ENCODE data around the gene CBR1.

CBR1 gene

GRCh38 chr21:36113647-36114428, 44.0 kb downstream of the CBR1 start:
- DNase-seq (ENCODE audit: extremely low spot score): no peak
- no peak for TF ChIP-seq SP1 (IDR thresholded peaks at IDR 0.05)
- no peak for TF ChIP-seq FOXK2 (IDR thresholded peaks at IDR 0.05)
- TF ChIP-seq NFRKB (IDR thresholded peaks at IDR 0.05): no peak
- TF ChIP-seq SUZ12 (IDR thresholded peaks at IDR 0.05): no peak
- TF ChIP-seq ARNT (IDR thresholded peaks at IDR 0.05): no peak
- TF ChIP-seq FOXM1 (IDR thresholded peaks at IDR 0.05; ENCODE audit: borderline replicate concordance): no peak
- no peak for TF ChIP-seq PKNOX1 (IDR thresholded peaks at IDR 0.05)
- no peak for TF ChIP-seq LEF1 (IDR thresholded peaks at IDR 0.05; ENCODE audit: borderline replicate concordance)
- TF ChIP-seq ELF4 (IDR thresholded peaks at IDR 0.05): no peak
- no peak for TF ChIP-seq TARDBP (IDR thresholded peaks at IDR 0.05)
- no peak for TF ChIP-seq L3MBTL2 (conservative IDR thresholded peaks at IDR 0.05)
- TF ChIP-seq BHLHE40 (IDR thresholded peaks at IDR 0.05; ENCODE audit: borderline replicate concordance): no peak
- TF ChIP-seq FOXA1 (IDR thresholded peaks at IDR 0.05): no peak
- TF ChIP-seq HDGF (IDR thresholded peaks at IDR 0.05; ENCODE audit: borderline replicate concordance): no peak
- TF ChIP-seq ZNF384 (IDR thresholded peaks at IDR 0.05): no peak
- TF ChIP-seq CTBP1 (IDR thresholded peaks at IDR 0.05; ENCODE audit: borderline replicate concordance): no peak
- POLR2A ChIA-PET: interaction anchor here (0.9 to 2.9 kb wide), 2 partner anchors 9 to 54 kb away, joined by 3 to 16 read pairs; partner anchors contain the start of gene SETD4

GRCh38 chr21:36115138-36115730, 45.4 kb downstream of the CBR1 start:
- no peak for DNase-seq (ENCODE audit: extremely low spot score)
- ChIA-PET POLR2A (interaction anchor here (1.4 kb wide), 1 partner anchor 20 kb away, joined by 3 read pairs; the partner anchor contains the start of gene CBR3), CTCF (interaction anchor here (0.7 kb wide), 1 partner anchor 45 kb away, joined by 4 read pairs; the partner anchor contains the start of gene CBR1)
- TF ChIP-seq L3MBTL2 (conservative IDR thresholded peaks at IDR 0.05) (no peak), BHLHE40 (IDR thresholded peaks at IDR 0.05; ENCODE audit: borderline replicate concordance) (no peak), FOXA1 (IDR thresholded peaks at IDR 0.05) (no peak), FOXK2 (IDR thresholded peaks at IDR 0.05) (no peak), ZNF384 (IDR thresholded peaks at IDR 0.05) (no peak), SUZ12 (IDR thresholded peaks at IDR 0.05) (no peak), SP1 (IDR thresholded peaks at IDR 0.05) (no peak), ELF4 (IDR thresholded peaks at IDR 0.05) (no peak)

More at GRCh38 chr21:36113647-36114428, 44.0 kb downstream of the CBR1 start:
- CTCF ChIA-PET: interaction anchor here (0.6 to 1.7 kb wide), 7 partner anchors 10 to 602 kb away, joined by 3 to 4 read pairs (median 3); no protein-coding TSS in a partner anchor

- ChIA-PET POLR2A (no interaction called here), CTCF (no interaction called here)
- TF ChIP-seq TARDBP (IDR thresholded peaks at IDR 0.05): no peak
- no peak for TF ChIP-seq CTBP1 (IDR thresholded peaks at IDR 0.05; ENCODE audit: borderline replicate concordance)
- TF ChIP-seq HDGF (IDR thresholded peaks at IDR 0.05; ENCODE audit: borderline replicate concordance): no peak
- TF ChIP-seq FOXA1 (IDR thresholded peaks at IDR 0.05): no peak
- TF ChIP-seq FOXM1 (IDR thresholded peaks at IDR 0.05; ENCODE audit: borderline replicate concordance): no peak
- no peak for TF ChIP-seq ARNT (IDR thresholded peaks at IDR 0.05)
- TF ChIP-seq LEF1 (IDR thresholded peaks at IDR 0.05; ENCODE audit: borderline replicate concordance): no peak
- no peak for TF ChIP-seq FOXK2 (IDR thresholded peaks at IDR 0.05)
- TF ChIP-seq BHLHE40 (IDR thresholded peaks at IDR 0.05; ENCODE audit: borderline replicate concordance): no peak
- no peak for TF ChIP-seq ELF4 (IDR thresholded peaks at IDR 0.05)
- no peak for TF ChIP-seq SUZ12 (IDR thresholded peaks at IDR 0.05)
- no peak for TF ChIP-seq PKNOX1 (IDR thresholded peaks at IDR 0.05)
- TF ChIP-seq ZNF384 (IDR thresholded peaks at IDR 0.05): no peak
- TF ChIP-seq L3MBTL2 (conservative IDR thresholded peaks at IDR 0.05): no peak
- no peak for TF ChIP-seq SP1 (IDR thresholded peaks at IDR 0.05)
- no peak for TF ChIP-seq NFRKB (IDR thresholded peaks at IDR 0.05)
- no peak for DNase-seq (ENCODE audit: extremely low spot score)
Observed at GRCh38 chr21:36117286-36117741, 47.5 kb downstream of the CBR1 start.

- TF ChIP-seq FOXM1 (IDR thresholded peaks at IDR 0.05; ENCODE audit: borderline replicate concordance) (no peak), HDGF (IDR thresholded peaks at IDR 0.05; ENCODE audit: borderline replicate concordance) (no peak), TARDBP (IDR thresholded peaks at IDR 0.05) (no peak), SUZ12 (IDR thresholded peaks at IDR 0.05) (no peak), ARNT (IDR thresholded peaks at IDR 0.05) (no peak), BHLHE40 (IDR thresholded peaks at IDR 0.05; ENCODE audit: borderline replicate concordance) (no peak)
- CTCF ChIA-PET: no interaction called here
- no peak for DNase-seq (ENCODE audit: extremely low spot score)
- POLR2A ChIA-PET: no interaction called here
Observed at GRCh38 chr21:36120304-36120888, 50.6 kb downstream of the CBR1 start.
